GM12878 (cell line): ENCODE data around the gene DNMT1. TPM values are rescaled to one million over a fixed set of nuclear protein-coding genes. Genes with fewer than 3 reads are reported as not detected.

Experiments used
- ATAC-seq: fragments of 200-7000 bp; cut with Tn5 transposase; 3 replicates; pipeline ENCODE4 v1.9.1; 2020; ENCODE audit warnings: mild to moderate bottlenecking, moderate library complexity
- BruUV-seq: library from RNA; stranded (reverse); fragments of 400-500 nt; replicated peaks from 2 replicates; lab custom pipeline; 2021; lab: Mats Ljungman, UMichigan
- CTCF ChIA-PET: fragments of 300-600 bp; sonication (Branson Sonifier 250); formaldehyde crosslinking; extraction: SDS; loops from one replicate; lab custom pipeline; 2021; ENCODE audit warnings: inconsistent platforms; lab: Yijun Ruan, JAX
- POLR2A ChIA-PET: fragments of 350-600 bp; formaldehyde crosslinking; extraction: SDS; loops from one replicate; lab custom pipeline; 2021; ENCODE audit warnings: inconsistent platforms; lab: Charles Lee
- RAD21 ChIA-PET: fragments of 300-600 bp; sonication (Branson Sonifier 250); formaldehyde crosslinking; loops from one replicate; lab custom pipeline; 2023; ENCODE audit warnings: antibody characterized with exemption; ENCODE audit not compliant: unreplicated experiment; lab: Charles Lee
- SMC1A ChIA-PET: fragments of 300-600 bp; sonication (Branson Sonifier 250); formaldehyde crosslinking; loops from one replicate; lab custom pipeline; 2023; ENCODE audit not compliant: unreplicated experiment, uncharacterized antibody; lab: Charles Lee
- DNase-seq: peaks from one replicate; pipeline ENCODE4 v3.0.0-alpha.2; 2011; ENCODE audit warnings: low read depth, low spot score
- FAIRE-seq: peaks from 3 replicates; lab custom pipeline; 2011; peaks lifted over from hg19 to GRCh38; lab: Jason Lieb, UNC
- H2AFZ ChIP-seq: 2 replicates; pipeline ENCODE4 v1.6.0; 2011; ENCODE audit warnings: low read depth, low read length, control low read depth; ENCODE audit not compliant: control insufficient read depth
- H3K27ac ChIP-seq: 2 replicates; pipeline ENCODE4 v1.5.1; 2011; ENCODE audit warnings: control low read depth; ENCODE audit not compliant: control insufficient read depth, insufficient read depth
- H3K27me3 ChIP-seq, 2 experiments: replicated peaks in 1 of 2; 2 replicates each; pipeline versions ENCODE4 v1.6.0 to v1.6.1; 2011; ENCODE audit warnings: low read length in 1 of 2; ENCODE audit not compliant: control insufficient read depth in 2 of 2, insufficient read depth in 2 of 2
- H3K36me3 ChIP-seq, 2 experiments: 2 replicates each; pipeline ENCODE4 v1.5.1; 2011; ENCODE audit warnings: low read length in 1 of 2; ENCODE audit not compliant: control insufficient read depth in 2 of 2, insufficient read depth in 2 of 2
- H3K4me1 ChIP-seq: 2 replicates; pipeline ENCODE4 v1.6.1; 2011; ENCODE audit warnings: mild to moderate bottlenecking, low read length, moderate library complexity, mixed read lengths; ENCODE audit not compliant: control insufficient read depth, insufficient read depth
- H3K4me2 ChIP-seq: 2 replicates; pipeline ENCODE4 v1.6.0; 2011; ENCODE audit warnings: control low read depth; ENCODE audit not compliant: control insufficient read depth, insufficient read depth
- H3K4me3 ChIP-seq: fragments of 200-600 bp; sonication (generic); 2 replicates; pipeline ENCODE4 v1.5.1; 2016
- H3K79me2 ChIP-seq: 2 replicates; pipeline ENCODE4 v1.6.0; 2011; ENCODE audit warnings: low read length; ENCODE audit not compliant: control insufficient read depth, insufficient read depth
- H3K9ac ChIP-seq: 2 replicates; pipeline ENCODE4 v1.8.0; 2011; ENCODE audit warnings: low read length, control low read depth, mixed read lengths; ENCODE audit not compliant: control insufficient read depth, insufficient read depth
- H3K9me3 ChIP-seq: replicated peaks from 3 replicates; pipeline ENCODE4 v1.5.1; 2011; ENCODE audit warnings: mild to moderate bottlenecking, low read length; ENCODE audit not compliant: control insufficient read depth, insufficient read depth
- H4K20me1 ChIP-seq: 2 replicates; pipeline ENCODE4 v1.6.0; 2011; ENCODE audit not compliant: control insufficient read depth, insufficient read depth
- HDAC6 ChIP-seq: fragments of 200-600 bp; sonication (generic); IDR thresholded peaks from one replicate; pipeline ENCODE4 v1.8.0; 2017; ENCODE audit warnings: antibody characterized with exemption; ENCODE audit not compliant: unreplicated experiment
- YBX1 ChIP-seq: fragments of 450-650 bp; IDR thresholded peaks from 2 replicates; pipeline ENCODE4 v1.6.1; 2016; ENCODE audit warnings: antibody characterized with exemption
- ZNF24 ChIP-seq: fragments of 450-650 bp; IDR thresholded peaks from 2 replicates; pipeline ENCODE4 v1.6.1; 2017; ENCODE audit warnings: antibody characterized with exemption, mild to moderate bottlenecking
- ZNF274 ChIP-seq: IDR thresholded peaks from one replicate; pipeline ENCODE4 v1.8.0; 2011; ENCODE audit not compliant: insufficient read length, insufficient read depth
- WGBS: methylation state at CpG from one replicate; pipeline ENCODE4 v1.1.6; 2016; ENCODE audit warnings: low lambda C conversion rate; ENCODE audit not compliant: insufficient replicate concordance, insufficient coverage; ENCODE audit errors: missing lambda C conversion rate; 5-methylcytosine and 5-hydroxymethylcytosine counted together
- in situ Hi-C: fragments of 300-500 bp; cut with MboI; formaldehyde crosslinking; loops from 9 replicates; pipeline ENCODE4 v1.14.3; 2018; ENCODE audit warnings: mixed read lengths
- intact Hi-C: fragments of 100-400 bp; cut with micrococcal nuclease; formaldehyde crosslinking; loops from one replicate; pipeline ENCODE4 v1.14.2; 2022; ENCODE audit not compliant: unreplicated experiment
- polyA plus RNA-seq, 11 experiments: library from polyadenylated mRNA; depleted of rRNA in 4 of 11; unstranded in 6 of 11; stranded (reverse) in 5 of 11; fragments of >200 nt; fragmentation: Nextera tagmentation in 4 of 11; fragmentation: Illumina TruSeq in 1 of 11; extraction: Ambion mirVana in 4 of 11; extraction: Trizol in 1 of 11; gene quantifications; 1 replicate in 1 of 11; 2 replicates in 10 of 11; pipeline versions ENCODE4 v1.2.1 to v1.2.3, GENCODE V29; 2011 to 2016; ENCODE audit warnings: inconsistent platforms in 2 of 11, missing spikeins in 2 of 11, low read depth in 1 of 11
- total RNA-seq, 4 experiments: library from RNA; depleted of rRNA in 3 of 4; stranded (reverse); fragments of >200 nt in 3 of 4; fragmentation: Illumina TruSeq in 1 of 4; extraction: Trizol in 1 of 4; gene quantifications; 2 replicates each; pipeline versions ENCODE4 v1.2.1 to v1.2.3, GENCODE V29; 2013 to 2021
- TF ChIP-seq, protein P1 (sequence below): fragments of 450-650 bp; IDR thresholded peaks from 2 replicates; pipeline ENCODE4 v1.6.1; 2018; ENCODE audit warnings: borderline replicate concordance, mild to moderate bottlenecking; ENCODE audit not compliant: partially characterized antibody
- TF ChIP-seq, protein P2 (sequence below): fragments of 450-650 bp; IDR thresholded peaks from 2 replicates; pipeline ENCODE4 v1.6.1; 2016; ENCODE audit warnings: mild to moderate bottlenecking

DNMT1 gene
- total and polyA plus RNA-seq, 10 of the 15 experiments (the other 5 are each of a cell fraction or from before 2014, with no cell fraction given): 70.0 to 290 (median 133) TPM

DNA sequence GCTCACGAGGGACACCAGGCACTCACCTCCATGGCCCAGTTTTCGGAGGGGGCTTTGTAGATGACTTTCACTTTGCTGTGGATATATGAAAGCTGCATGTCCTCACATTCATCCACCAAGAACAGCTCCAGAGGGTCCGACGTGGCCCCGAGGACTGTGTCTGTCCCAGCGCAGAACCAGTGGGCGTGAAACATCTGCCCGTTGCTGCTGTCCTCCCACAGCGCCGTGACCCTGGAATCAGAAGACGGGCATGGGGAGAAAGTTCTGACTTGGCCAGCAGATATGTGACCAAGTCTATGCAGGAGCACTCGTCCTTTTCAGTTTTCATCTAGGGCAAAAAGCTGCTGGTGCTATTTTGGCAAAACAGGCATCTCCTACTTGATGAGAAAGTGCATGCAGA, 45.3 kb downstream of the DNMT1 start:
- RAD21 ChIA-PET: no interaction called here
- TF ChIP-seq, protein P1, sequence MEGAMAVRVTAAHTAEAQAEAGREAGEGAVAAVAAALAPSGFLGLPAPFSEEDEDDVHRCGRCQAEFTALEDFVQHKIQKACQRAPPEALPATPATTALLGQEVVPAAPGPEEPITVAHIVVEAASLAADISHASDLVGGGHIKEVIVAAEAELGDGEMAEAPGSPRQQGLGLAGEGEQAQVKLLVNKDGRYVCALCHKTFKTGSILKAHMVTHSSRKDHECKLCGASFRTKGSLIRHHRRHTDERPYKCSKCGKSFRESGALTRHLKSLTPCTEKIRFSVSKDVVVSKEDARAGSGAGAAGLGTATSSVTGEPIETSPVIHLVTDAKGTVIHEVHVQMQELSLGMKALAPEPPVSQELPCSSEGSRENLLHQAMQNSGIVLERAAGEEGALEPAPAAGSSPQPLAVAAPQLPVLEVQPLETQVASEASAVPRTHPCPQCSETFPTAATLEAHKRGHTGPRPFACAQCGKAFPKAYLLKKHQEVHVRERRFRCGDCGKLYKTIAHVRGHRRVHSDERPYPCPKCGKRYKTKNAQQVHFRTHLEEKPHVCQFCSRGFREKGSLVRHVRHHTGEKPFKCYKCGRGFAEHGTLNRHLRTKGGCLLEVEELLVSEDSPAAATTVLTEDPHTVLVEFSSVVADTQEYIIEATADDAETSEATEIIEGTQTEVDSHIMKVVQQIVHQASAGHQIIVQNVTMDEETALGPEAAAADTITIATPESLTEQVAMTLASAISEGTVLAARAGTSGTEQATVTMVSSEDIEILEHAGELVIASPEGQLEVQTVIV: no peak
- no peak for TF ChIP-seq ZNF24
- no peak for TF ChIP-seq YBX1
- TF ChIP-seq HDAC6: no peak
- TF ChIP-seq, protein P2, sequence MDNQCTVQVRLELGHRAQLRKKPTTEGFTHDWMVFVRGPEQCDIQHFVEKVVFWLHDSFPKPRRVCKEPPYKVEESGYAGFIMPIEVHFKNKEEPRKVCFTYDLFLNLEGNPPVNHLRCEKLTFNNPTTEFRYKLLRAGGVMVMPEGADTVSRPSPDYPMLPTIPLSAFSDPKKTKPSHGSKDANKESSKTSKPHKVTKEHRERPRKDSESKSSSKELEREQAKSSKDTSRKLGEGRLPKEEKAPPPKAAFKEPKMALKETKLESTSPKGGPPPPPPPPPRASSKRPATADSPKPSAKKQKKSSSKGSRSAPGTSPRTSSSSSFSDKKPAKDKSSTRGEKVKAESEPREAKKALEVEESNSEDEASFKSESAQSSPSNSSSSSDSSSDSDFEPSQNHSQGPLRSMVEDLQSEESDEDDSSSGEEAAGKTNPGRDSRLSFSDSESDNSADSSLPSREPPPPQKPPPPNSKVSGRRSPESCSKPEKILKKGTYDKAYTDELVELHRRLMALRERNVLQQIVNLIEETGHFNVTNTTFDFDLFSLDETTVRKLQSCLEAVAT: no peak
- no peak for TF ChIP-seq ZNF274
- in situ Hi-C loops: no loop called here
- FAIRE-seq (no peak), ATAC-seq (no peak), DNase-seq (no peak)
- WGBS: 94% methylated on average over 12 of the region's 12 CpGs
- Histone ChIP-seq H3K79me2 (no peaks in the 10 kb centered on the region), H3K4me2 (no peak overlapping the region), H3K9me3 (no peaks in the 10 kb centered on the region), H3K4me3 (no peak overlapping the region), H3K27ac (no peak overlapping the region), H3K4me1 (no peaks in the 10 kb centered on the region), H3K27me3 (no peaks in the 10 kb centered on the region), H3K36me3 (peaks cover 46 to 55% of the 10 kb centered on the region in 2 experiments), H2AFZ (no peak overlapping the region), H4K20me1 (no peaks in the 10 kb centered on the region), H3K9ac (no peak overlapping the region)
- CTCF ChIA-PET: interaction anchor here (1.8 kb wide), 1 partner anchor 101 kb away, joined by 7 read pairs; no protein-coding TSS in a partner anchor
- BruUV-seq: no TSS peak
- POLR2A ChIA-PET: no interaction called here
- intact Hi-C loops: no loop called here
- SMC1A ChIA-PET: interaction anchor here (1.0 kb wide), 1 partner anchor 96 kb away, joined by 4 read pairs; no protein-coding TSS in a partner anchor
